ENCODE data around the gene STAT5A. TPM values are rescaled to one million over a fixed set of nuclear protein-coding genes. Genes with fewer than 3 reads are reported as not detected.

STAT5A gene
- total RNA-seq, 1 experiment from 2014 or later = 6.4 TPM

DNA sequence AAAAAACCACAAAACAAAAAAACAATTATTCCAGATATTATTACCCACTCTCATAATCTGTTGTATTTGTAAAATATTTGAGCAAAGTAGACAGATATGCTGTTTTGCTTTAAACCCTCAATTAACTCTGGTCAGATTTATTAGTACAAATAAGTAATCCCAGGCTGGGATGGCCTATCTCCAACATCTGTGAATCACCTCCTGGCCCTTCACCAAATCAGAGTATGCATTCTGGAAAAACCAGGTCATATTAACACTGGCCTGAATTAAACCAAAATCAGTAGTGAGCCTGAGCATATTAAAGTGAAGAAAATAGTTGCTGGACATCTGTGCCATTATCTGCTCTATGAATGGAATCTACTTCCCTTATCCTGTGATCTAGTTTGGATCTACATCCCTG lies 58.9 kb downstream of the STAT5A start:
- H3K4ac ChIP-seq (ENCODE audit: low read depth, low read length) = no peak overlapping the region
- H2BK12ac ChIP-seq (ENCODE audit: insufficient read length, low read depth, low read length) = no peak overlapping the region
- no peak overlapping the region for H3K9ac ChIP-seq (ENCODE audit: extremely low read depth, insufficient read length, low read length)
- Mint-ChIP-seq H3K4me1 (peaks cover 19 to 38% of the 10 kb centered on the region in 2 experiments), H3K27ac (peak overlapping the region in 1 of 3 experiments; percentile 85; a peak in 4 of 7 replicates), H3K9me3 (no peaks in the 10 kb centered on the region), H3K36me3 (ENCODE audit: insufficient read depth in 1 of 3, low read depth in 3 of 3) (peaks cover 18 to 55% (median 50%) of the 10 kb centered on the region in 3 experiments; a peak in 6 of 7 replicates), H3K27me3 (ENCODE audit: low read depth) (no peaks in the 10 kb centered on the region), H3K4me3 (no peak overlapping the region)
- no peak overlapping the region for H2AK5ac ChIP-seq (ENCODE audit: insufficient read length, low read length)
- H3K27me3 ChIP-seq (ENCODE audit: insufficient read depth, low read length) = no peaks in the 10 kb centered on the region
- H4K91ac ChIP-seq (ENCODE audit: insufficient read length, low read depth, low read length) = no peak overlapping the region
- H3K4me1 ChIP-seq (ENCODE audit: insufficient read depth, low read length) = peaks cover 2% of the 10 kb centered on the region
- H3T11ph ChIP-seq (ENCODE audit: low read length) = no peak overlapping the region
- H3K18ac ChIP-seq (ENCODE audit: insufficient read length, low read depth, low read length) = no peak overlapping the region
- H3K23me2 ChIP-seq (ENCODE audit: insufficient read length, low read depth, low read length, poor library complexity, severe bottlenecking) = no peaks in the 10 kb centered on the region
- H2BK5ac ChIP-seq (ENCODE audit: insufficient read length, low read length) = no peak overlapping the region
- TF ChIP-seq, protein P1, sequence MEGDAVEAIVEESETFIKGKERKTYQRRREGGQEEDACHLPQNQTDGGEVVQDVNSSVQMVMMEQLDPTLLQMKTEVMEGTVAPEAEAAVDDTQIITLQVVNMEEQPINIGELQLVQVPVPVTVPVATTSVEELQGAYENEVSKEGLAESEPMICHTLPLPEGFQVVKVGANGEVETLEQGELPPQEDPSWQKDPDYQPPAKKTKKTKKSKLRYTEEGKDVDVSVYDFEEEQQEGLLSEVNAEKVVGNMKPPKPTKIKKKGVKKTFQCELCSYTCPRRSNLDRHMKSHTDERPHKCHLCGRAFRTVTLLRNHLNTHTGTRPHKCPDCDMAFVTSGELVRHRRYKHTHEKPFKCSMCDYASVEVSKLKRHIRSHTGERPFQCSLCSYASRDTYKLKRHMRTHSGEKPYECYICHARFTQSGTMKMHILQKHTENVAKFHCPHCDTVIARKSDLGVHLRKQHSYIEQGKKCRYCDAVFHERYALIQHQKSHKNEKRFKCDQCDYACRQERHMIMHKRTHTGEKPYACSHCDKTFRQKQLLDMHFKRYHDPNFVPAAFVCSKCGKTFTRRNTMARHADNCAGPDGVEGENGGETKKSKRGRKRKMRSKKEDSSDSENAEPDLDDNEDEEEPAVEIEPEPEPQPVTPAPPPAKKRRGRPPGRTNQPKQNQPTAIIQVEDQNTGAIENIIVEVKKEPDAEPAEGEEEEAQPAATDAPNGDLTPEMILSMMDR (conservative IDR thresholded peaks at IDR 0.05) = no peak
- H2BK15ac ChIP-seq (ENCODE audit: low read depth, low read length) = no peak overlapping the region
- no peak overlapping the region for H4K5ac ChIP-seq (ENCODE audit: insufficient read length, low read depth, low read length)
- no peak overlapping the region for H2BK120ac ChIP-seq (ENCODE audit: low read depth, low read length, poor library complexity, severe bottlenecking)
- no peak overlapping the region for H3K23ac ChIP-seq (ENCODE audit: insufficient read length, low read depth, low read length)
- no peak overlapping the region for H2AFZ ChIP-seq (ENCODE audit: low read length)
- H3K14ac ChIP-seq (ENCODE audit: insufficient read depth, low read length) = no peak overlapping the region
- H4K8ac ChIP-seq (replicated peaks; ENCODE audit: insufficient read length, low read depth, low read length) = no peak overlapping the region
- no peak overlapping the region for H3K27ac ChIP-seq (ENCODE audit: insufficient read length, low read depth, low read length)
- no peaks in the 10 kb centered on the region for H4K20me1 ChIP-seq (ENCODE audit: control insufficient read depth, insufficient read depth, insufficient read length)
- H3K4me2 ChIP-seq (ENCODE audit: insufficient read depth, insufficient read length, low read length) = no peak overlapping the region
- no peak overlapping the region for H3K56ac ChIP-seq (ENCODE audit: insufficient read length, low read depth, low read length)
- H3K9me3 ChIP-seq (ENCODE audit: control insufficient read depth, low read depth, low read length) = no peaks in the 10 kb centered on the region
- H3K79me2 ChIP-seq (ENCODE audit: insufficient read depth, low read length) = no peaks in the 10 kb centered on the region; the same call in 1 of the 2 replicates
- DNase-seq = no peak
- H3K79me1 ChIP-seq (ENCODE audit: insufficient read depth, low read depth, low read length, poor library complexity, severe bottlenecking) = no peaks in the 10 kb centered on the region
- H2BK20ac ChIP-seq (ENCODE audit: low read depth, low read length, poor library complexity, severe bottlenecking) = no peak overlapping the region
